GM18526 (cell line): ENCODE data around the gene MORN1.

Experiments
- POLR2A ChIP-seq: IDR thresholded peaks from 3 replicates; pipeline ENCODE4 v1.6.1; 2011; ENCODE audit not compliant: insufficient read length; ENCODE audit errors: extremely low read depth

MORN1 gene

DNA sequence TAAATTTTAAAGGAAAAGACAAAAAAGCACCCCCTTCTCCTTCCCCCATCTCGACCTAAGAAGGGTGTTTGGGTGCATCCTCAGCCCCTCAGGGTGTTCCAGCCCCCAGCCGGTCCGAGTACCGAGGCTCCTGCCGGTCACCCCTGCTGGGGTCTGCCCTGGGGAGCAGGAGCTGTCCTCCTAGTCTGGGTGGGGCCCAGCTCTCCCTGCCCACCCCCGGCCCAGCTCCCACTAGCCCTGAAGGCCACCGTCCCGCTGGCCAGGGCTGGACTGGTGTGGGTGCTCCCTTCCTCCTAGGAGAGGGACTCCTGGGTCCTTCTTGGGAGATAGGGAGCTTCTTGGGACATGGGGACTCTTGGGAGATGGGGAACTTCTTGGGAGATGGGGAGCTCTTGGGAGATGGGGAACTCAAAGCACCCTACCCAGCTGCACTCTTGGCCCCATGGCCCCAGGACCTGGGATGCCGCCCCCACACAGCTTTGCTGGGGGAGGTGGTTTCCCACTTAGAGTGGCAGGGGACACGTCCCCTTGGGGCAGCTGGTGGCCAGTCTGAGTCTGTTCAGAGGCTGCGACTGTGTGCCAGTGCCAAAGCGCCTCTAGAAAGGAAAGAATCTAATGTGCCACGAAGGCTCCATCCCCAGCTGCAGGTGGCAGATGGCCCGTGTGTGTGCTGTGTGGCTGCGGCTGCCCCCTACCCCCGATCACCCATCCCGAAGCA, 44.5 kb downstream of the MORN1 start:
- no peak for TF ChIP-seq POLR2A

DNA sequence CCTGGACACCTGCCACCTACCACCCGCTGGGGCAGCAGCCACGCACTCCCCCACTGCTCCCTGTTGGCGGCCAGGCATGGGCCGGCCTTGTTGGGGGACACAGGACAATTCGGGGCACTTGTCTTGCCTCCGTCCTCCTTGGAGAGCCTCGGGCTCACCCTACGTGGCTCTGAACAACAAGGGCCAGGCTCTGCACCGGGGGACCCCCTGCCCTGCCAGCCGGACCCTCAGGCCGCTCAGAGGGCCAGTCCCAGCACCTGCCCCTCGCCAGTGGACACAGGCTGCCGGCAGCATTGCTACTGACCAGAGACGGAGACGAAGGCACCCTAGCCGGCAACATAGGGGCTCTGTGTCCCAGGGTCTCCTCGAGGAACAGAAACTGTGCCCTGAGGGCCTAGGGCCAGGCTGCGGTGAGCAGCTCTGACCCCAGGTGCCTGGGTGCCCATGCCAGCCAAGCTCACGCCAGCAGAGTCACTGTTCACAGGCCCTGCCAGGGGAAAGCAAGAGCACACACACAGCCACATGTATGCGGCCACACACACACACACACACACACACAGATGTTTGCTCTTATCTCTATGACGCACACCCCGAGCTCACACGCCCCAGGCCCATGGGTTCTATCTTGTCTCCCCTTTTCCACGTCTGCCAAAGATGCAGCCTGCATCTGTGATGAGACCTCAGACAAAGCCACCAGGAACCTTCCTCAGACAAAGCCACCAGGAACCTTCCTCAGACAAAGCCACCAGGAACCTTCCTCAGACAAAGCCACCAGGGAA, 45.9 kb downstream of the MORN1 start:
- no peak for TF ChIP-seq POLR2A

DNA sequence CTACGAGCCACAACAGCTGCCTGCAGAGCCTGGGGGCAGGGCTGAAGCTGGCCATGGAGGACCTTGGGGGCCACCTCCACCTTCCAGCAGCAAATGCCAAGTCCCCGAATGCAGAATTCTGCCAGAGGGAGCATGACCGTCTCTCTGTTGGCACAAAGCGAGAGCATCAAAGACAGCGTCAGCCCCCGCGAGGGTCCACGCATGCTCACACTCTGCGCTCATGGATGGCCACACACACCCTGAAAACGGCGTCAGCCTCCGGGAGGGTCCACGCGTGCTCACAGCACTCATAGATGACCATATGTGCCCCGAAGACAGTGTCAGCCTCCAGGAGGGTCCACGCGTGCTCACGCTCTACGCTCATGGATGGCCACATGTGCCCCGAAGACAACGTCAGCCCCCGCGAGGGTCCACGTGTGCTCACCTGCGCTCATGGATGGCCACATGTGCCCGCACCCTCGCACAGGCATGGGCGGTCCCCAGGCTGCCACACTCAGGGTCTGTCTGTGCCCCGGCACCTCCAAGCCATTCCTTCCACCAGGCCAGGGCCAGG, 46.5 kb downstream of the MORN1 start:
- no peak for TF ChIP-seq POLR2A

DNA sequence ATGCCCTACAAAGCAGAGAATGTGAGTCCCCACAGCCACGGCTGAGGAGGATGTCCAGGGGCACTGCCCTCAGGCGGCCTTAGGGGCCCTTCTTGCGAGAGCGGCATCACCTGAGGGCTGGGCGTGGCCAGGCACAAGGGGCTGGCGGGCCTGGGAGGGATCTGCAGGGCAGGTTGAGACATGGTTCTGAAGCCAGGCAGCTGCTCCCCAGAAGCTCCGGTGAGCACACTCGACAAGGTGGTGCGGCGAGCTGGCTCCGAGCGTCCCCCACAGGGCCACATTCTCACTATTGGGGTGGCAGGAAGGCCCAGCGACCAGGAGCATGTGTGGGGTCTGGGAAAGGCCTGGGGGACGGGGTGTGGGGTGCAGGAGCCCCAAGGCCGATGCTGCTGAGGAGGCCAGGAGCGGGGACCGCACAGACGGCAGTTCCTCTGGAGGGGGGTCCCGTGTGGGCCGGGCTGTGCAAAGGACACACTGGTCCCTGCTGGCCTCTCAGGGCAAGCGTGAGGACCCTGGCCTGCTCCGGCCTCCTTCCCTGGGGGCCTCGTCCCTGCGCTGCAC, 47.2 kb downstream of the MORN1 start:
- TF ChIP-seq POLR2A = no peak

DNA sequence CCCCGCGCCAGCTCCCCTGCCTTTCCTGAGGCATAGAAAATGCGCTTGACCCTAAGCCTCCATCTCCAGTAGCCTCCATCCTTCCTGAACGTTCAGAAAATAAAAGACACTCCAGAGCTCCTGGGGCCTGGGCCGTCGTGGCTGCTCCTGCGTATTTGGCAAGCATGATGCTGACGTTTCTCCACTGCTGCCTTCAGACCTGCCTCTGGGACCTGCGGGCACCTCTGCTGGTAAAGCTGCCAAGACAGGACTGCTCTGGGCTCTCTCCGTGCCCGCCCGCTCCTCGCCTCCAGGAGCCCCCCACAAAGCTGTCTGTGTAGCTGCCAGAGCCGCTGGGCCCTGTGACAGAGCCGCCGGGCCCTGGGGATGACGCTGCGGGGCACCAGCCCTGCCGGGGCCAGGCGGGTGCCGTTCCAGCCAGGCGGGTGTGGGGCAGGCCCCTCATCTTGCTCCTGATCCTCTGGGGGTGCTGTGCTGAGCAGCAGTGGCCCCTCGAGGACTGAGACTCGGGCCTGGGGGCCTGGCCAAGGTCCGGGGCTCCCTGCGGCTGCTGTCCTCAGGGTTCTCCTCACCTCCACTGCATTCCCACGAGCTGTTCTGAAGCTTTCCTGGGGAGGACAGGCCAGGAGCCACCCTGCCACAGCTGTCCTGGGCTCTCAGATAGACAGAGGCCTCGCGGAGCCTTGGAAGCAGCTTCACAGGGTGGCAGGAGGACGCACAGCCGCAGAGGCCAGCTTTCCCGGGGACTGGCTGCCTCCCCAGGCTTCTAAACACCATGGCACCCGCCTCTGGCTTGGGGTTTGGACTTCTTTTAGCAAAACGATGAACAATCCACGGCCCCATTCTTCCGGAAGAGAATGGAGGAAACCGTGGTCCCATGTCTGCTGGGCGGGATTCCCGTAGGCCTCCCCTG, 48.1 kb downstream of the MORN1 start:
- no peak for TF ChIP-seq POLR2A

DNA sequence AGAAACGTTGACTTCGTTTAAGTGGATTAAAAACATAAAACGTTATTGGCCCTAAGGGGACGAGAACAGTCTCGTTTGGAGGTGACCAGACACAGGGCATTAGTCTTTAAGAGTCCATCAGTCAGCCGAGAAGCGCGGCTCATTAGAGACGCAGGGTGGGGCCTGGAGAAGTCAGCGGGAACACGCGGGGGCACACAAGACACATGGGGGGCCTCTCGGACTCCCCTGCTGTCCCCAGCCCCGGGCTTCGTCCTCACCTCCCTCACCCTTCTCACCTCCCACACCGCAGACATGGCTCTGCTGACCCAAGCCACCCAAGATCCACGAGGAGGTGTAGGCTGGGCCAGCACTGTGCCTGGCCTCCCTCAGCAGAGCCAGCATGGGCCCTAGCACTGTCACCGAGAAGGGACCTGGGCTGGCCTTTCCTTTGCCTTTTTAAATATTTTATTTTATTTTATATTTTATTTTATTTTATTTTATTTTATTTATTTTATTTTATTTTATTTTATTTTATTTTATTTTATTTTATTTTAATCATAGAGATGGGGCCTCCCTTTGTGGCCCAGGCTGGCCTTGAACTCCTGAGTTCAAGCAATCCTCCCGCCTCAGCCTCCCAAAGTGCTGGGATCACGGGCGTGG, 48.9 kb downstream of the MORN1 start:
- no peak for TF ChIP-seq POLR2A

DNA sequence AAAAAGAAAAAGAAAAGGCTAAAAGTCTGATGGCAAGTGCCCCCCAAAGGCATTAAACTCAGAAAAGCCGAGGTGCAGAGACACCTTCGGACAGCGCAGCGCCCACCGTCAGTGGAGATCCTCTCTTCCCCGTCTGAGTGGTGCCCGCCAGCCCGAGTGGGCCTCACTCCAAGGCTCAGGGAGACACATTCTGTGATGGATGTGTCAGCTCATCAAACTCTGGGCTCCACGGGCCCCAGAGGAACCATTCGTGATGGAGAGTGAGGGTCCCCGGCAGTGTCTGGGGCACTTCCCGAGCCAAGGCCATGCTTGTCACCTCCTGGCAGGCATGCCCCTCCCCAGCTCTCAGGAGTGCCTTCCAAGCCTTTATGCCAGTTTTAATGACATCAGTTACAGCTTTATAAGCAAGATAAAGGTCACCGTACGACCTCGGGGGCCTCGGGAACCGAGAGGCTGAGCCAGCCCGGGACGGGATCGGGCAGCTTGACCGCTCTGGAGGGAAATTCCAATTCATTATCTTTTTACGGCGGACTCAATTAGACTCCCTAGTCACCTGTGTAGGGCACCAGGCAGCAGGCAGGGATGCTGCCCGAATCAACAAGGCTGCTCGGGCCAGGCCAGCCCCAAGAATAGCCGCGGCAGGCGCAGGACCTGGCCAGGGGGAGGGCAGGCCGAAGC, 49.5 kb downstream of the MORN1 start:
- no peak for TF ChIP-seq POLR2A

DNA sequence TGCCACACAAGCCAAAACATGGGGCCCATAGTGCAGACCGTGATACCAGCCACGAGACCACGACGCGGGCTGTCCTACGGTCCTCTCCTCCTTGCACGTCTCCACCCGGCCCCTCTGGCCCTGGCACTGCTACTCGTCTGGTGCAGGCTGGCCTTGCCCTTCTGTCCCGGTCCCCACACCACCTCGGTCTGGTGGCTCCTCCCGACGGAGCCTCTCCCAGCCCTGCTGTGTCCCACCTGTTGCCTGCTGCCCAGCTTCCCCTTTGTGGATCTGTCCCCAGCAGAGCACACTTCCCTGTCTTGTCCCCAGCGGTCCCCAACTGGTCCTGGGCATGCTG, 50.5 kb downstream of the MORN1 start:
- TF ChIP-seq POLR2A = no peak

DNA sequence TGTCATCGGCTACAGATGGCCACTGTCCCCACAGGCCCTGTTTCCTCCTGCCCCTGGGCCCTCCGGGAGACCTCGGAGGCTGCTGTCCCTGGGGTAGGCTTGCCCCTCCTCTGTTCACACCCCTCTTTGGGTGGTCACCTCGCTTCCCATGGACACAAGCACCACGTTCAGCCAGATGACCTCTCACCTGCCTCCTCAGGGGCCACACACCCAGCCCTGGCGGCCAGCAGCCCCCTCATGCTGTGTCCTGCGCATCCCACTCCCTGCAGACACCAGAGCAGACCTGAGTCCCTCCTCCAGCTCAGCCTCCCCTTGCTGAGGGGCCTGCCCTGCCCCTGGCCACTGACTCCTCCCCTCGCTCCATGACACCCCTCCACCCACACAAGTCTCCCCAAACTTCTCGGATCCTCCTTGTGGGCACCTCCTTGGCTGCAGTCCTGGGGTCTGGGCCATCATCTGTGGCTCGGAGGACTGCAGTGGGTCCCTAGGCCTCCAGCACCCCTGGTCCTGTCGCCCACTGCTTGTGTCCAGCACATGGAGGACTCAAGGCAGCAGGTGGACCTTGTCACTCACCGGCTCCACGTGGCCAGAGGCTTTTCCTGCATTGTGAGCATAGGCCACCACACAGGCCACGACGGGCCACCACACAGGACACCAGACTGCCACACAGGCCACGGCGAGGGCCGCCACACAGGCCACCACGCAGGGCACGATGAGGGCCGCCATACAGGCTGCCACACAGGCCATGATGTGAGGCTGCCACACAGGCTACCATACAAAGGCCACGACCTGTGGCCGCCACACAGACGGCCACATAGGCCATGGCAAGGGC, 51.1 kb downstream of the MORN1 start:
- TF ChIP-seq POLR2A = no peak

DNA sequence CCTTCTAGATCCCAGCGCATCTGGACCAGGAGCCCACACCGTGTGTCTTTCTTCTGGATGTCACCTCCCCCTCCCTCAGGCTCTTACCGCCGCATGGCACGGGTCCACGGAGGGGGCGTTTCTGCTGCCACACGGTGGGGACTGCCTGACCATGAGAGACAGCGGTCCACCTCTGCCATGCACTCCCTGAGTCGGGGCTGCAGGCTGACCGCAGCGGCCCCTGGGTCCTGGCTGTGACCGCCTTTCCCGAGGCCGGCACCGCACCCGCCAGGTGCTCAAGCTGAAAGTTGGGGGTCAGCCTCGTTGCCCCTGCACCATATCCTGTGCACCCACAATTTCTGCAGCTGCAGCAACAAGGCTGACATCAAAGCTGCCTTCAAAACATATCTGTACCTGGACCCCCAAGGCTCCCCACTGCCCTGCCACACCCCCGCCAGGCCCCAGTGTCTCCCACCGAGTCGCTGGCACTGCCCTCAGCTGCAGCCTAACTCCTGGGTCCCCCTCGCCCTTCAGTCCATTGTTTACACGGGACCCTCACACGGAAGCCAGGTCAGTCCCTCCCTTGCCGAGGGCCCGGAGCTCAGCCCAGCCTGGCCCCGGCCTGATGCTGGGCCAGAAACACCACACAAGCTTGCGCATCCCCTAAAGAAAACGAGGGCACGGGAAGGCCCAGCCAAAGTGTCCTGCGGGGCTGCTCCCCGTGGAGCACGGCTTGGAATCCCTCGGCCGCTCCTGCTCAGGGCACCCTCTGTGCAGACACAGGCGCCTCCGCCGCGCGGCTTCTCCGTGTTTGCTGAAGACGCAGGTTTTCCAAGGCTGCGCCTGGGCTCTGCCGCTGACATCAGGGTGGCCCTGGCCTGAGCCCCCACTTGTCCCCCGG, 51.9 kb downstream of the MORN1 start:
- no peak for TF ChIP-seq POLR2A

DNA sequence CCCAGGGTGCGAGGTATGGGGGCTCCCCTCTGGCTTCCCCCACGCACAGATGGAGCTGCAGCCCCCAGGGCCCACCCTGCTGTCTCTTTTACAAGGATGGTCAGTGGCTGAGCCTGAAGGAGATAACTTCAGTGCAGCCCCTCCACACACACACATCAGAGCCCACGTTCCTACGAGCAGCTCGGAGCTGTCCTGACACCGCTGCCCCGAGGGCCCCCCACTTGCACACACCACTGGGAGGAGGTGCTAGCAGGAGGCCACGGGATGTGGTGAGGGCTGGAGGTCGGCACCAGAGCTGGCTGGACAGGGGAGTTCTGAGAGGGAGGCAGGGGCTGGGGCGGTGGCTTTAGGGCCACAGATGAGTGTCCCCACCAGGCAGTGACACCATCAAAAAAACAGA, 53.9 kb downstream of the MORN1 start:
- no peak for TF ChIP-seq POLR2A

DNA sequence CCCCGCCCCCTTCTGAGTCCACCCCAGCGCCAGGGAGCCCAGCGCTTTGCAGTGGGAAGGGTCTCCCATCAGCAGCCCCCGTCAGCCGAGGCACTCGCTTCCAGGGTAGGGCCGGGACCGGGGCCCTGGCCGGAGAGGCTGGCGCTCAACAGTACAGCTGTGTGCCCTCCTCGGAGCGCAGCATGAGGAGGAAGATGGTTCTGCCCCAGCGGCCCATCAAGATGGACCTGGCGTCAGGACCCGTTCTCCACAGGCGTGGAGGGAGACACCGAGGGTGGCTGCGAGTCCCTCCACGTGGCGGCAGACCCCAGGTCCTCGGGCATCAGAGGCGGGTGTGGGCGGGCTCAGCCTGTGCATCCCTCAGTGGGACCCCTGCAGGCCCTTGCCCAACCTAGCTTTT, 54.3 kb downstream of the MORN1 start:
- TF ChIP-seq POLR2A = no peak

DNA sequence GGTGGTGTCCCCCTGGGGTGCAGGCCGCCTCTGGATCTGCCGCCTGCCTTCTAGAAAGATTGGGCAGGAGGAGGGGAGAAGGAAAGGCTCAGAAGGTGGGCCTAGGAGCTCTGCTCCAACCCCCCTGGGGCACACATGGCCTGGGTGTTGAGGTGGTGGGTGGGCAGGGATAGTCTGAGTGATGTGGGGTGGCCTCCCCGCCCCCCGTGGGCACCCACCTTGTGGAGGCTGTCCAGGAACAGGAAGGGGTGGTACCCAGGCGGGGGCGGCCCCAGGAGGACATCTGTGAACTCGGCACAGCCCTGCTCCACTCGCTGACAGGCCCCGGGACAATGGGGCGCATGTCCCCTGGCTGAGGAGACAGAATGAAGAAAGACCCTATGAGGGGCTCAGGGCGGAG, 54.9 kb downstream of the MORN1 start:
- no peak for TF ChIP-seq POLR2A
